IPS-18a (cell line): ENCODE results near the gene OR2M3.
"Not testable (repeated sequence)": the region's sequence is repeated elsewhere in the genome, so short reads cannot be mapped to it uniquely, and the experiment has no call there.

Experiments used
- H3K27ac ChIP-seq: one replicate; pipeline ENCODE4 v1.5.1; 2013; ENCODE audit warnings: low read length
- H3K27me3 ChIP-seq: one replicate; pipeline ENCODE4 v1.6.1; 2013; ENCODE audit warnings: mild to moderate bottlenecking, low read length; ENCODE audit not compliant: control insufficient read depth, insufficient read depth
- H3K36me3 ChIP-seq: one replicate; pipeline ENCODE4 v1.6.1; 2013; ENCODE audit warnings: low read depth, low read length; ENCODE audit not compliant: control insufficient read depth
- H3K4me1 ChIP-seq: one replicate; pipeline ENCODE4 v1.6.1; 2013; ENCODE audit warnings: low read depth, low read length; ENCODE audit not compliant: control insufficient read depth
- H3K4me3 ChIP-seq: one replicate; pipeline ENCODE4 v1.5.1; 2013; ENCODE audit warnings: low read length
- H3K9ac ChIP-seq: one replicate; pipeline ENCODE4 v1.6.1; 2013; ENCODE audit warnings: mild to moderate bottlenecking, low read length, moderate library complexity
- H3K9me3 ChIP-seq: one replicate; pipeline ENCODE4 v1.6.1; 2013; ENCODE audit warnings: low read depth, low read length; ENCODE audit not compliant: control insufficient read depth

OR2M3 gene

GRCh38 chr1:248215880-248216279 is 18.8 kb downstream of the OR2M3 start:
- Histone ChIP-seq H3K27ac (no peak overlapping the region), H3K4me3 (no peak overlapping the region), H3K9ac (no peak overlapping the region), H3K36me3 (no peaks in the 10 kb centered on the region), H3K27me3 (no peaks in the 10 kb centered on the region), H3K9me3 (peaks cover 61% of the 10 kb centered on the region), H3K4me1 (no peaks in the 10 kb centered on the region)

- Histone ChIP-seq H3K4me3 (no peak overlapping the region), H3K9me3 (peaks cover 65% of the 10 kb centered on the region), H3K36me3 (no peaks in the 10 kb centered on the region), H3K27ac (no peak overlapping the region), H3K4me1 (no peaks in the 10 kb centered on the region), H3K9ac (no peak overlapping the region), H3K27me3 (no peaks in the 10 kb centered on the region)
Observed at GRCh38 chr1:248225537-248225936, 28.5 kb downstream of the OR2M3 start.

GRCh38 chr1:248229360-248229908 is 32.4 kb downstream of the OR2M3 start:
- H3K27me3 ChIP-seq = no peaks in the 10 kb centered on the region
- no peak overlapping the region for H3K4me3 ChIP-seq
- H3K9me3 ChIP-seq = peaks cover 73% of the 10 kb centered on the region
- no peaks in the 10 kb centered on the region for H3K36me3 ChIP-seq
- no peak overlapping the region for H3K27ac ChIP-seq
- no peak overlapping the region for H3K9ac ChIP-seq
- no peaks in the 10 kb centered on the region for H3K4me1 ChIP-seq

GRCh38 chr1:248231117-248231516 is 34.1 kb downstream of the OR2M3 start, which contains the start of gene OR2M4:
Gene OR2M4 (plus strand): TSS chr1:248231417. CDS start chr1:248238929, 7,512 bp downstream.
- peaks cover 70% of the 10 kb centered on the region for H3K9me3 ChIP-seq

GRCh38 chr1:248239478-248239877 is 42.4 kb downstream of the OR2M3 start:
- Histone ChIP-seq H3K27me3 (no peaks in the 10 kb centered on the region), H3K36me3 (no peaks in the 10 kb centered on the region), H3K27ac (no peak overlapping the region), H3K9me3 (peaks cover 62% of the 10 kb centered on the region), H3K4me1 (no peaks in the 10 kb centered on the region), H3K4me3 (no peak overlapping the region), H3K9ac (no peak overlapping the region)

More at GRCh38 chr1:248231117-248231516, 34.1 kb downstream of the OR2M3 start, which contains the start of gene OR2M4:
- no peak within 1 kb of the TSS for H3K9ac ChIP-seq
- no peaks in the 10 kb centered on the region for H3K36me3 ChIP-seq
- no peak within 1 kb of the TSS for H3K4me3 ChIP-seq
- no peaks in the 10 kb centered on the region for H3K4me1 ChIP-seq
- H3K27me3 ChIP-seq = no peaks in the 10 kb centered on the region
- no peak within 1 kb of the TSS for H3K27ac ChIP-seq

- H3K9ac ChIP-seq = no peak overlapping the region
- no peaks in the 10 kb centered on the region for H3K4me1 ChIP-seq
- H3K36me3 ChIP-seq = no peaks in the 10 kb centered on the region
- H3K27me3 ChIP-seq = no peaks in the 10 kb centered on the region
- H3K27ac ChIP-seq = no peak overlapping the region
- no peak overlapping the region for H3K4me3 ChIP-seq
- peaks cover 66% of the 10 kb centered on the region for H3K9me3 ChIP-seq
Observed at GRCh38 chr1:248243204-248243603, 46.1 kb downstream of the OR2M3 start.

- not testable (repeated sequence) for H3K27ac ChIP-seq, H3K9ac ChIP-seq, H3K4me1 ChIP-seq, H3K27me3 ChIP-seq, H3K36me3 ChIP-seq, H3K4me3 ChIP-seq
- H3K9me3 ChIP-seq = peaks cover 35% of the 10 kb centered on the region
Observed at GRCh38 chr1:248259309-248259708, 62.2 kb downstream of the OR2M3 start.
